MM.1S (cell line): ENCODE measurements around the gene CMTM3.

ENCODE experiments used
- DNase-seq: peaks from one replicate; pipeline ENCODE4 v3.0.0-alpha.2; 2015
- H2AFZ ChIP-seq: fragments of 300-600 bp; sonication (generic); 2 replicates; pipeline ENCODE4 v1.6.0; 2016; ENCODE audit warnings: antibody characterized with exemption, low read length
- H3F3A ChIP-seq: fragments of 300-600 bp; sonication (generic); 2 replicates; pipeline ENCODE4 v1.6.1; 2016; ENCODE audit warnings: mild to moderate bottlenecking, antibody characterized with exemption, low read length, moderate library complexity, mixed read lengths; ENCODE audit not compliant: insufficient read depth
- H3K27ac ChIP-seq: fragments of 300-600 bp; sonication (generic); 2 replicates; pipeline ENCODE4 v1.5.1; 2016; ENCODE audit warnings: mild to moderate bottlenecking, low read length
- H3K27me3 ChIP-seq: fragments of 300-600 bp; sonication (generic); replicated peaks from 2 replicates; pipeline ENCODE4 v1.6.0; 2016; ENCODE audit warnings: low read length; ENCODE audit not compliant: insufficient read depth
- H3K36me3 ChIP-seq: fragments of 300-600 bp; sonication (generic); replicated peaks from 2 replicates; pipeline ENCODE4 v1.6.1; 2016; ENCODE audit warnings: mild to moderate bottlenecking, low read length, mixed read lengths; ENCODE audit not compliant: insufficient read depth
- H3K4me1 ChIP-seq: fragments of 300-600 bp; sonication (generic); 2 replicates; pipeline ENCODE4 v1.6.1; 2016; ENCODE audit warnings: low read length, mixed read lengths
- H3K4me2 ChIP-seq: fragments of 300-600 bp; sonication (generic); 2 replicates; pipeline ENCODE4 v1.6.0; 2016; ENCODE audit warnings: low read depth, low read length
- H3K4me3 ChIP-seq: fragments of 300-600 bp; sonication (generic); 2 replicates; pipeline ENCODE4 v1.5.1; 2016; ENCODE audit warnings: low read length, mixed read lengths
- H3K79me2 ChIP-seq: fragments of 300-600 bp; sonication (generic); 2 replicates; pipeline ENCODE4 v1.6.1; 2016; ENCODE audit warnings: mixed run types, low read length, mixed read lengths
- H3K9ac ChIP-seq: fragments of 300-600 bp; sonication (generic); 2 replicates; pipeline ENCODE4 v1.6.1; 2016; ENCODE audit warnings: low read length, mixed read lengths
- H3K9me2 ChIP-seq: fragments of 300-600 bp; sonication (generic); replicated peaks from 2 replicates; pipeline ENCODE4 v1.6.1; 2016; ENCODE audit warnings: mild to moderate bottlenecking, low read length, mixed read lengths; ENCODE audit not compliant: insufficient read depth
- H3K9me3 ChIP-seq: fragments of 300-600 bp; sonication (generic); replicated peaks from 2 replicates; pipeline ENCODE4 v1.6.1; 2016; ENCODE audit warnings: mild to moderate bottlenecking, low read length, mixed read lengths; ENCODE audit not compliant: insufficient read depth
- H4K20me1 ChIP-seq: fragments of 300-600 bp; sonication (generic); 2 replicates; pipeline ENCODE4 v1.6.1; 2016; ENCODE audit warnings: mild to moderate bottlenecking, low read length, moderate library complexity, mixed read lengths; ENCODE audit not compliant: insufficient read depth
- CTCF ChIP-seq: fragments of 300-600 bp; sonication (generic); IDR thresholded peaks from 2 replicates; pipeline ENCODE4 v1.5.1; 2016; ENCODE audit warnings: antibody characterized with exemption, low read length, mixed read lengths
- EZH2 ChIP-seq: fragments of 300-600 bp; sonication (generic); optimal IDR thresholded peaks from 2 replicates; pipeline ENCODE3; 2017; ENCODE audit warnings: low read depth, mild to moderate bottlenecking, antibody characterized with exemption, low read length, mixed read lengths
- EZH2phosphoT487 ChIP-seq: fragments of 300-600 bp; sonication (generic); IDR thresholded peaks from 2 replicates; pipeline ENCODE4 v1.6.1; 2018; ENCODE audit warnings: antibody characterized with exemption, low read length

CMTM3 gene

GRCh38 chr16:66656547-66656946, 52.0 kb downstream of the CMTM3 start:
- Histone ChIP-seq H3F3A (peaks cover 10% of the 10 kb centered on the region; the same call in 1 of the 2 replicates), H3K4me2 (no peak overlapping the region), H3K79me2 (peaks cover 17% of the 10 kb centered on the region), H2AFZ (no peak overlapping the region), H3K27ac (no peak overlapping the region), H3K9me2 (no peaks in the 10 kb centered on the region), H4K20me1 (no peaks in the 10 kb centered on the region), H3K4me3 (no peak overlapping the region), H3K27me3 (no peaks in the 10 kb centered on the region), H3K36me3 (no peaks in the 10 kb centered on the region), H3K9ac (no peak overlapping the region), H3K4me1 (peaks cover 12% of the 10 kb centered on the region), H3K9me3 (no peaks in the 10 kb centered on the region)
- TF ChIP-seq EZH2phosphoT487 = no peak
- no peak for TF ChIP-seq EZH2
- TF ChIP-seq CTCF = no peak
- DNase-seq = no peak

- Histone ChIP-seq H3K27ac (no peak overlapping the region), H3K4me2 (no peak overlapping the region), H3K79me2 (peaks cover 17% of the 10 kb centered on the region), H3K9me2 (no peaks in the 10 kb centered on the region), H3K4me3 (no peak overlapping the region), H4K20me1 (no peaks in the 10 kb centered on the region), H3K9me3 (no peaks in the 10 kb centered on the region), H3K9ac (no peak overlapping the region), H3K4me1 (peaks cover 5% of the 10 kb centered on the region), H3K36me3 (no peaks in the 10 kb centered on the region), H2AFZ (no peak overlapping the region), H3K27me3 (no peaks in the 10 kb centered on the region), H3F3A (0 out of 2 replicates have a peak, but pooled peaks cover 2% of the 10 kb centered on the region)
- no peak for DNase-seq
- no peak for TF ChIP-seq CTCF
- TF ChIP-seq EZH2 = no peak
- no peak for TF ChIP-seq EZH2phosphoT487
Measured at GRCh38 chr16:66658143-66658859, 53.8 kb downstream of the CMTM3 start.

- no peak for DNase-seq
- Histone ChIP-seq H3K4me2 (no peak overlapping the region), H3K9ac (no peak overlapping the region), H2AFZ (no peak overlapping the region), H3K9me3 (no peaks in the 10 kb centered on the region), H4K20me1 (no peaks in the 10 kb centered on the region), H3K36me3 (no peaks in the 10 kb centered on the region), H3K27me3 (no peaks in the 10 kb centered on the region), H3K4me1 (no peaks in the 10 kb centered on the region; the same call in 1 of the 2 replicates), H3K4me3 (no peak overlapping the region), H3F3A (no peaks in the 10 kb centered on the region), H3K9me2 (no peaks in the 10 kb centered on the region), H3K79me2 (peaks cover 17% of the 10 kb centered on the region), H3K27ac (no peak overlapping the region)
- no peak for TF ChIP-seq EZH2
- TF ChIP-seq CTCF = no peak
- no peak for TF ChIP-seq EZH2phosphoT487
Measured at GRCh38 chr16:66658860-66659190, 54.3 kb downstream of the CMTM3 start.
